Measurements from ENCODE around the gene ZC3H7B.

ZC3H7B gene

DNA sequence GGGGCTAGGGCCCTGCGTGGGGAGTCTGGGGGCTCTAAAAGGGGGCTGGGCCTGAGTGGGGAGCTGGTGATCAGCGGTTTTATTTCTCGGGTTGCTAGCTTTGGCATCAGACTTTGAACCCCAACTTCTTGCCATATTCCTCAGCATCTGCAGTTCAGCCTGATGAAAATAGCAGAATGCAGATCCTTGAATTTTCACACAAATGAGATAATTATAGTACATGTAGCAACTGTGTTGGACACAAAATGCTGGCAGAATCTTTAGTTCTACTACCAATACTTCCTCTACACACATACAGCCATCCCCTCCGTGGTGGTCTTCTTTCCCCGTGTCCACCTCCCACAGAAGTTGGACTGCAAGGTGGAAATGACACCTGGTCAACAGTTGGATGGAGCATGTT lies 1.5 kb downstream of the ZC3H7B start:
- Histone ChIP-seq H3K27ac (ENCODE audit: low read length) (no peak overlapping the region), H3K27me3 (ENCODE audit: control insufficient read depth, insufficient read depth, low read length) (no peaks in the 10 kb centered on the region), H3K4me1 (ENCODE audit: control insufficient read depth, insufficient read depth, low read length) (peaks cover 4% of the 10 kb centered on the region; the same call in 1 of the 2 replicates), H3K4me3 (ENCODE audit: low read length) (peak overlapping the region; percentile 93; the same call in 1 of the 2 replicates), H3K9me3 (ENCODE audit: control insufficient read depth, insufficient read depth, low read length) (no peaks in the 10 kb centered on the region), H3K36me3 (ENCODE audit: control insufficient read depth, insufficient read depth, low read length) (no peaks in the 10 kb centered on the region)
- DNase-seq (ENCODE audit: low read depth, low spot score): no peak
- WGBS (ENCODE audit: insufficient coverage, insufficient read length): no CpG with 5 or more reads among the region's 5 CpGs

DNA sequence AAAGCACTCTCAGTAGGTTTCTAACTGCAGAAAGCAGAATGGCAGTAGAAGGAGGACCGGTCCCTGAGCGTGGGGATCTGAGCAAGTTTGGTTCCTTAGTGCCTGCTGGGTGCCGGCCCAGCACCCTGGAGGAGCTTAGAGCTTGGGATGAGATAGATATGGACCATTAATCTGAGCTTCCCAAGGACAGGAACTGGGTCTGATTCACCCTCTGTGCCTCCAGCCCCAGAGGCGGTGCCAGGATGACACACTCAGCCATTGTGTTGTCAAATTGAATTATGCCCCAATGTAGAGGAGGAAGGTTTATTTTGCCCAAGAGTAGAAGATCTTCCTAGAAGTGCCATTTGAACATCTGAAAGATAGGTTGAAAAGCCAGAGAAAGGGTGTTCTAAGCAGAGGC lies 4.3 kb downstream of the ZC3H7B start:
- WGBS (ENCODE audit: insufficient coverage, insufficient read length): no CpG with 5 or more reads among the region's 4 CpGs
- no peak overlapping the region for H3K27ac ChIP-seq (ENCODE audit: low read length)
- no peak overlapping the region for H3K4me3 ChIP-seq (ENCODE audit: low read length)
- H3K27me3 ChIP-seq (ENCODE audit: control insufficient read depth, insufficient read depth, low read length): no peaks in the 10 kb centered on the region
- peaks cover 4% of the 10 kb centered on the region; the same call in 1 of the 2 replicates for H3K4me1 ChIP-seq (ENCODE audit: control insufficient read depth, insufficient read depth, low read length)
- H3K9me3 ChIP-seq (ENCODE audit: control insufficient read depth, insufficient read depth, low read length): no peaks in the 10 kb centered on the region
- no peak for DNase-seq (ENCODE audit: low read depth, low spot score)
- H3K36me3 ChIP-seq (ENCODE audit: control insufficient read depth, insufficient read depth, low read length): no peaks in the 10 kb centered on the region

DNA sequence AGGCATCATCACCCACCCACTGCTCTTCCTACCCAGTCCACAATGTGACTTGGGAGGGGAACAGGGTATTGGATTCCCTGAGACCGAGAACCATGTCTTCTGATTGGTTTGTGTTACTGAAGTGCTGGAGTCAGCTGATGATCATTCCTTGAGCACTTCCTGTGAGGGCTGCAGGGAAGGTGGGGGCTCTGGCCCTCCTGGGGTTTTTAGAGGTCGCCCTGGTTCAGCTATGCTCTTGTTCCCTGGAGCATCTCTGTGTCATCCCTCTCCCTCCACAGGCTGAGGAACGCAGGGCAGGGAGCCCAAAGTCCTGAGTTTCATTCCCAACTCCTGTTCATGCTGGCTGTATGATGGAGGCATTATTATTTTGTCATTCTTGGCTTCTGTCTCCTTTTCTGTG lies 6.7 kb downstream of the ZC3H7B start:
- Histone ChIP-seq H3K27ac (ENCODE audit: low read length) (no peak overlapping the region), H3K4me1 (ENCODE audit: control insufficient read depth, insufficient read depth, low read length) (0 out of 2 replicates have a peak, but pooled peaks cover 4% of the 10 kb centered on the region), H3K36me3 (ENCODE audit: control insufficient read depth, insufficient read depth, low read length) (no peaks in the 10 kb centered on the region; the same call in 1 of the 2 replicates), H3K4me3 (ENCODE audit: low read length) (no peak overlapping the region), H3K9me3 (ENCODE audit: control insufficient read depth, insufficient read depth, low read length) (no peaks in the 10 kb centered on the region), H3K27me3 (ENCODE audit: control insufficient read depth, insufficient read depth, low read length) (no peaks in the 10 kb centered on the region)
- no peak for DNase-seq (ENCODE audit: low read depth, low spot score)
- no CpG with 5 or more reads among the region's 3 CpGs for WGBS (ENCODE audit: insufficient coverage, insufficient read length)

DNA sequence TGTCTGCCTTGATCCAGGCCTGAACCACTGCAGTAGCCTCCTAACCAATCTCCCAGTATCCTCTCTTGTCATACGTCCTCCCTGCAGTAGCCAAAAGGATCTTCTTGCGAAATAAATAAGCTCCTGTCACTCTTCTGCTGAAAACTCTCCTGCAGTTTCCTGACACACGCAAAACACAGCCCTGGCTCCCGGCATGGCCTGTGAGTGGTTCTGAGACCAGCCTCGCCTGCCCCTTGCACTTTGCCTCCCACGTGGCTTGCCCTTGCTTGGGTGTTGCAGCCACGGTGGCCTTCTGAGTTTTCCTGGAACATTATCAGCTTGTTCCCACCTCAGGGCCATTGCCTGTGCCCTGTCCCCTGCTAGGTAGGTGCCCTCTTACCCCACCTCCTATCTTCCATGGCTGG lies 7.2 kb downstream of the ZC3H7B start:
- Histone ChIP-seq H3K36me3 (ENCODE audit: control insufficient read depth, insufficient read depth, low read length) (no peaks in the 10 kb centered on the region; the same call in 1 of the 2 replicates), H3K27ac (ENCODE audit: low read length) (no peak overlapping the region), H3K4me1 (ENCODE audit: control insufficient read depth, insufficient read depth, low read length) (0 out of 2 replicates have a peak, but pooled peaks cover 4% of the 10 kb centered on the region), H3K9me3 (ENCODE audit: control insufficient read depth, insufficient read depth, low read length) (no peaks in the 10 kb centered on the region), H3K27me3 (ENCODE audit: control insufficient read depth, insufficient read depth, low read length) (no peaks in the 10 kb centered on the region), H3K4me3 (ENCODE audit: low read length) (no peak overlapping the region)
- no peak for DNase-seq (ENCODE audit: low read depth, low spot score)
- WGBS (ENCODE audit: insufficient coverage, insufficient read length): no CpG with 5 or more reads among the region's 7 CpGs

DNA sequence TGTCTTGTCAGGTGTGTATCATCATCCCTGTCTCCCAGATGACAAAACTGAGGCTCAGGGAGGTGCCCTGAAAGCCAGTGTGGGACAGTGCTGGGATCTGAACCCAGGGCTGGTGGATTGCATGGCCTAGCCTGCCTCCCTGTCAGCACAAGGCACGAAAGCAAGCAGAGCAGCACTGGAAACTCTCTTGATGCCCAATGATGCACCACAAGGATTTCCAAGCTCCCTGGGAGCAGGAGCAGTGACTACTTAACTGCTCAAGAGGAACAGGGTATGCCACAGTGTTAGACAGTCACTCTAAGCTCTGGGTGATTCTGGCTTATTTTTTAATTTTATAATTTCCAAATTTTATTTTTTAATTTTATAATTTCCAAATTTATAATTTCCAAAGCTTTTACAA lies 9.0 kb downstream of the ZC3H7B start:
- Histone ChIP-seq H3K27ac (ENCODE audit: low read length) (no peak overlapping the region), H3K4me1 (ENCODE audit: control insufficient read depth, insufficient read depth, low read length) (0 out of 2 replicates have a peak, but pooled peaks cover 4% of the 10 kb centered on the region), H3K36me3 (ENCODE audit: control insufficient read depth, insufficient read depth, low read length) (no peaks in the 10 kb centered on the region; the same call in 1 of the 2 replicates), H3K27me3 (ENCODE audit: control insufficient read depth, insufficient read depth, low read length) (no peaks in the 10 kb centered on the region), H3K4me3 (ENCODE audit: low read length) (no peak overlapping the region), H3K9me3 (ENCODE audit: control insufficient read depth, insufficient read depth, low read length) (no peaks in the 10 kb centered on the region)
- no CpG with 5 or more reads among the region's 1 CpG for WGBS (ENCODE audit: insufficient coverage, insufficient read length)
- DNase-seq (ENCODE audit: low read depth, low spot score): no peak

DNA sequence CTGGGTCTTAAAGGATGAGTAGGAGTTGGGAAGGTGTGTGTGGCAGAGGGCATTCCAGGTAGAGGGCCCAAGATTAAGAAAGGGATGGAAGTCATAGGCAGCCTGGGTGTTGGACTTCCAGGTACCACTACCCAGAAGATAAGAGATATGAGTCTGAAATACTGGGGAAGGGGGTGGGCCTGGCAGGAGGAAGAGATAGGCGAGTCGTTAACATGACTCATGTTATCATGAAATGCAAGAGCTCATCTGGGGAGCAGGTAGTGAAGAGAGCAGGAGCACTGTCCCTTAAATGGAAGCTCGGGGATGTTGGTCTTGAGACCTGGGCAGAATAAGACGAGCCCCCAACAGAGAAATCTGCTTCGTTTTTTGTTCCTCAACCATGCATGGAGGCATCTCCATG lies 10.2 kb downstream of the ZC3H7B start:
- Histone ChIP-seq H3K4me1 (ENCODE audit: control insufficient read depth, insufficient read depth, low read length) (0 out of 2 replicates have a peak, but pooled peaks cover 4% of the 10 kb centered on the region), H3K9me3 (ENCODE audit: control insufficient read depth, insufficient read depth, low read length) (no peaks in the 10 kb centered on the region), H3K27me3 (ENCODE audit: control insufficient read depth, insufficient read depth, low read length) (no peaks in the 10 kb centered on the region), H3K36me3 (ENCODE audit: control insufficient read depth, insufficient read depth, low read length) (no peaks in the 10 kb centered on the region; the same call in 1 of the 2 replicates), H3K27ac (ENCODE audit: low read length) (no peak overlapping the region), H3K4me3 (ENCODE audit: low read length) (no peak overlapping the region)
- no peak for DNase-seq (ENCODE audit: low read depth, low spot score)
- WGBS (ENCODE audit: insufficient coverage, insufficient read length): no CpG with 5 or more reads among the region's 5 CpGs

DNA sequence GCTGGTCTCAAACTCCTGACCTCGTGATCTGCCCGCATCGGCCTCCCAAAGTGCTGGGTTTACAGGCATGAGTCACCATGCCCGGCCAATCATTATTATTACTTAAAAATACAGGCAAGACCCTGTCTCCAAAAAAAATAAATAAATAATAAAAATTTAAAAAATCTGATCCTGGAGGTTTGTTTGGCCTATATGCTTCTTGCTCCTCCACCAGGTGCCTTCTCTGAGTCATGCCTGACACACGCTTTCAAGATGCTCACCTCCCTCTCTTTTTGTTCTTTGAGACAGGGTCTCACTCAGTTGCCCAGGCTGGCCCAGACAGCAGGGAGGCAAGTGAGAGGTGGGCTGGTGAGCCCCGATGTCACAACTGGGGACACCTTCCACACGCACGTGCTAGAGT lies 13.5 kb downstream of the ZC3H7B start:
- no CpG with 5 or more reads among the region's 8 CpGs for WGBS (ENCODE audit: insufficient coverage, insufficient read length)
- no peaks in the 10 kb centered on the region for H3K9me3 ChIP-seq (ENCODE audit: control insufficient read depth, insufficient read depth, low read length)
- DNase-seq (ENCODE audit: low read depth, low spot score): no peak
- H3K4me3 ChIP-seq (ENCODE audit: low read length): no peak overlapping the region
- no peaks in the 10 kb centered on the region for H3K27me3 ChIP-seq (ENCODE audit: control insufficient read depth, insufficient read depth, low read length)
- no peak overlapping the region for H3K27ac ChIP-seq (ENCODE audit: low read length)
- H3K36me3 ChIP-seq (ENCODE audit: control insufficient read depth, insufficient read depth, low read length): no peaks in the 10 kb centered on the region; the same call in 1 of the 2 replicates
- H3K4me1 ChIP-seq (ENCODE audit: control insufficient read depth, insufficient read depth, low read length): 0 out of 2 replicates have a peak, but pooled peaks cover 2% of the 10 kb centered on the region

DNA sequence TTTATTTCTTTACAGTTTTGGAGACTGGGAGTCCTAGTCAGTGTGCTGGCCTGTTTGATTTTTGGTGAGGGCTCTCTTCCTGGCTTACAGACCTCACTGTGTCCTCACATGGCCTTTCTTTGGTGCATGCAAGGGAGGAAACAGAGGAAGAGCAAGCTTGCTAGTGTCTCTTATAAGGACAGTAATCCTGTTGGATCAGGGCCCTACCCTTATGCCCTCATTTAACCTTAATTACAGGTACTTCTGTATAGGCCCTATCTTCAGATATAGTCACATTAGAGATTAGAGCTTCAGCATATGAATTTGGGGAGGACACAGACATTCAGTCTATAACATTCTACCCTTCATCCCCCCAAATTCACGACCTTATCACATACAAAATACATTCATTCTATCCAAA lies 14.3 kb downstream of the ZC3H7B start:
- H3K4me1 ChIP-seq (ENCODE audit: control insufficient read depth, insufficient read depth, low read length): 0 out of 2 replicates have a peak, but pooled peaks cover 2% of the 10 kb centered on the region
- no peaks in the 10 kb centered on the region for H3K27me3 ChIP-seq (ENCODE audit: control insufficient read depth, insufficient read depth, low read length)
- no peak overlapping the region for H3K27ac ChIP-seq (ENCODE audit: low read length)
- 100% methylated on average over 1 of the region's 1 CpG for WGBS (ENCODE audit: insufficient coverage, insufficient read length)
- no peak overlapping the region for H3K4me3 ChIP-seq (ENCODE audit: low read length)
- DNase-seq (ENCODE audit: low read depth, low spot score): no peak
- H3K36me3 ChIP-seq (ENCODE audit: control insufficient read depth, insufficient read depth, low read length): no peaks in the 10 kb centered on the region; the same call in 1 of the 2 replicates
- H3K9me3 ChIP-seq (ENCODE audit: control insufficient read depth, insufficient read depth, low read length): no peaks in the 10 kb centered on the region

DNA sequence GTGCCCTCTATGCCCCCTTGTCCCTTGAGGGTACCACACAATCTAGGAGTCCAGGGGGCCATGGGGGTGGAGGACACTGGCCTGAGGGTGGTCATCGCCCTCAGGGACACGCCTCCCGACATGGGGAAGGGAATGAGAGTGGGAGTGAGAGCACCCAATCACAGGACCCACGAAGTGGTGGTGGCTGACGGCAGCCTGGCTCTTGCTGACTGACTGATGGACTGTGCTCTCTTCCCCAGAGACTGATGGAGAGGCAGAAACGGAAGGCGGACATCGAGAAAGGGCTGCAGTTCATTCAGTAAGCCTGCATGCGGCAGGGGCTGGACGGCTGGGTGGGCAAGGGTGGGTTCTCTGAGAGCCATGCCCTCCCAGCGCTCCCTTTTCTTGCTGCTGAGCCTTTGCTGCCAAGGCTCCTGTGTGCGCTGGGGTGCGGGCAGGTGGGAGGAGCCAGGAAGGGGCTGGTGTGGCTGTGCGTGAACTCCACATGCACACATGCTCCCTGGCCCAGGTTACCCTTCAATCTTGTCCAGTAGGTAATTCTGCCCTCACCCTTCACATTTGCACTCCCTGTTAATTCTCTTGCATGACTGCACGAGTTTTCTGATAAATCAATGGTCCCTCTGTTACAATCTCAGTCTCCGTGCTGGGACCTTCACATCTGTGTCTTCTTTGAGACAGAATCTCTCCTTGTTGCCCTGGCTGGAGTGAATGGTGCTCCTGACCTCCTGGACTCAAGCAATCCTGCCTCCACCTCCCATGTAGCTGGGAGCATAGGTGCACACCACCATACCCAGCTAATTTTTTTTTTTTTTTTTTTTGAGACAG lies 19.3 kb downstream of the ZC3H7B start:
- no CpG with 5 or more reads among the region's 16 CpGs for WGBS (ENCODE audit: insufficient coverage, insufficient read length)
- Histone ChIP-seq H3K4me1 (ENCODE audit: control insufficient read depth, insufficient read depth, low read length) (no peaks in the 10 kb centered on the region), H3K27me3 (ENCODE audit: control insufficient read depth, insufficient read depth, low read length) (no peaks in the 10 kb centered on the region), H3K36me3 (ENCODE audit: control insufficient read depth, insufficient read depth, low read length) (peaks cover 11% of the 10 kb centered on the region), H3K27ac (ENCODE audit: low read length) (no peak overlapping the region), H3K9me3 (ENCODE audit: control insufficient read depth, insufficient read depth, low read length) (no peaks in the 10 kb centered on the region), H3K4me3 (ENCODE audit: low read length) (no peak overlapping the region)
- DNase-seq (ENCODE audit: low read depth, low spot score): no peak

DNA sequence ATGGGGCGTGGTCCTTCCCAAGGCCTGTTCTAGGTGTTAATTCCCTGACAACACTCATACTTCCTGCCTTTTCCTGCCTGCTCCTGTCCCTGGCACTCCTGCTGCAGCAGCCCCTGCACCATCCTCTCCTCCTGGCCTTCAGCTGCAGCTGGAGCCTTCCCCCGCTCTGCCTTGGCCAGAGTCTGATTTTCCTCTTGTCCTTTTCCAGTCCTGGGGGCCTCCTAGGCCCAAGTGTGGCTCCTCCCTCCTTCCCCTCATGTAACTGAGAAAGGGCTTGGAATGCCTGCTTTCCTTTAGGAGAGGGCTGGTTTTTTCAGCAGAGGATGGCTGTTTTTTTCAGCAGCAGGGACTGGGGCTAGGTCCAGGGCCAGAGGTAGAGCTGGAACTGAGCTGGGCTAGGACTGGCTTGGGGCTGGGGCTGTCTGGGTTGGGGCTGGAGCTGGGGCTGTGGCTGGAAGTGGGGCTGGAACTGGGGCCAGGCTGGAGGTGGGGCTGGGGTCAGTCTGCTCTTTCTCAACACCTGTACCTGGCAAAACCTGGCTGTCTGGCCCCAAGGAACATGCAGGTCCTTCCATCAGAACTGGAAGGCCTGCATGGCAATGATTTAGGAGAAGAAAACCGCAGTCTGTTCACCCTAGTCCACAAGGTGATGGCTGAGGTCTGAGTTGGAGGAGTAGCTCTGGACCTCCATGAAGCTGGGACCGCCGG lies 23.6 kb downstream of the ZC3H7B start:
- WGBS (ENCODE audit: insufficient coverage, insufficient read length): no CpG with 5 or more reads among the region's 5 CpGs
- no peak for DNase-seq (ENCODE audit: low read depth, low spot score)
- H3K4me3 ChIP-seq (ENCODE audit: low read length): no peak overlapping the region
- H3K27ac ChIP-seq (ENCODE audit: low read length): no peak overlapping the region
- no peaks in the 10 kb centered on the region for H3K4me1 ChIP-seq (ENCODE audit: control insufficient read depth, insufficient read depth, low read length)
- no peaks in the 10 kb centered on the region for H3K27me3 ChIP-seq (ENCODE audit: control insufficient read depth, insufficient read depth, low read length)
- H3K36me3 ChIP-seq (ENCODE audit: control insufficient read depth, insufficient read depth, low read length): peaks cover 26% of the 10 kb centered on the region
- H3K9me3 ChIP-seq (ENCODE audit: control insufficient read depth, insufficient read depth, low read length): no peaks in the 10 kb centered on the region
